M059J (cell line): ENCODE data around the gene TRERF1. TPM values are rescaled to one million over a fixed set of nuclear protein-coding genes. Genes with fewer than 3 reads are reported as not detected.

Experiments
- DNase-seq: peaks from one replicate; pipeline ENCODE4 v3.0.0-alpha.2; 2012; ENCODE audit warnings: low read depth
- total RNA-seq: library from RNA; depleted of rRNA; stranded (reverse); fragments of >200 nt; shearing (Covaris generic); gene quantifications from 2 replicates; pipeline ENCODE4 v1.2.3, GENCODE V29; 2014

The TRERF1 gene
- total RNA-seq, 1 experiment from 2014 or later: 8.5 TPM

DNA sequence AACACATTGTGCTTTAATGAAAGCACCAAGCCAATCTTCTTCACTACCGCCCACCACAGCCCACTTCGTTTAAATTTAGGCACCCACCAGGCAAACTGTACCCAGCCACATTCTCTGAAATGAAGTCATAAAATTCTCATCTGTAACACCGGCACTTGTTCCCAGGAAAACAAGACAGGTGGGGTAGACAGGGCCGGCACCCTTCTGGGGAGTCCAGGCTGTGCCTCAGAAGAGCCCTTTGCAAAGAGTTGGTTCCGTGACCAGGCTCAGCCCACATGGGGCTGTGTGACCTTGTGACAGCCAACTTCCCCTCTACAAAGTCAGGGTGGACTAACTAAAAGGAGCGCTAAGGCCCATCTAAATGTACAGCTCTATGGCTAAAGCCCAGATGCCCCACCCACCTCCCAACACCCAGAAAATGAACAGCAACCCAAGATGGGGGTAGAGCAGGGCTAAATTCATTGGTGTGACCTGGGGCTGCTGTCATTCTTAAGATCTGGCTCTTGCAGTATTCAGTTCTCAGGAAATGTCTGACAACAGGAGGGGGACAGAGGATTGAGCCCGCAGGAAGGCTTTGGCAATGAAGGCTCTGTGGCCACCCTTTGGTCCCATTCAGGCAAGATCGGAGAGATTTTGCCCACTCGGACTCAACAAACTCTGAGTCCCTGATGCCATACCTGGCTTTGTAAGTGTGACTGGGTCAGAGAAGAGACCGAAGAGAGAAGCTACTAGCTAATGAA is 56.7 kb downstream of the TRERF1 start:
- no peak for DNase-seq

DNA sequence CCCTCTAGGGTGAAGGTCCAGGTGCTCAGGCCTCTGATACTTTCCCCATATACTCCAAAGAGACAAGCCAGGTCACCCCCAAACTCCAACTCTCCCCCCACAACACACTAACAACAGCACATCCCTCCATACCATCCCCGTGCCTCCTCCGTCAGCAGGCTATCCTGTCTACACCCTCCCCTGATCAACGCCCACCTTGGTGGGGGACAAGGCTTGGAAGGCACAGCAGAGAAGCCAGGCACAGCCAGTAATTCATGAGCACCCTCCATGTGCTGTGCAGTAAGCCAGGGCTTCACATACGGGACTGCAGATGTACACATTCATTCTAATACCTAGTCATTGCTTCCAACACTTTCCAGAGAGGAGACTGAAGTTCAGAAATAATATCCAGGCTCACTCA is 57.6 kb downstream of the TRERF1 start:
- DNase-seq: no peak

DNA sequence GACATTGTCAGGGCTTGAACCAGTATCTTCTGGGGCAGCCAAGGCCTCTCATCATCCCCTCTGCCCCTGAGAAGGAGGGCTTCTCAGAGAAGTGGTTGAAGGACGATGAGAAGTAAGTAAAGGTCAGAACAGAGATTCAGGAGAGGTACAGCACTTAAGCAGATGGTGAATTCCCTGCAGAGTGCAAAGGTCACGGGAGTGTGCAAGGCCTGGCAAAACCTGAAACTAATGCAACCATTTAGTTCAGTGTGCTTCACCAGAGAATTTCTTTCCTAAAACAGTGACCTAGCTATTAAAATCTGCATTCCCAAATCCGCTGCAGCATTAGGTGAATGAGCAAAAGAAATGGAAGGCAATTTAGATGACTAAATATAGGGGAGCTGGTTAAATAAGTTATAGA is 58.4 kb downstream of the TRERF1 start:
- no peak for DNase-seq

DNA sequence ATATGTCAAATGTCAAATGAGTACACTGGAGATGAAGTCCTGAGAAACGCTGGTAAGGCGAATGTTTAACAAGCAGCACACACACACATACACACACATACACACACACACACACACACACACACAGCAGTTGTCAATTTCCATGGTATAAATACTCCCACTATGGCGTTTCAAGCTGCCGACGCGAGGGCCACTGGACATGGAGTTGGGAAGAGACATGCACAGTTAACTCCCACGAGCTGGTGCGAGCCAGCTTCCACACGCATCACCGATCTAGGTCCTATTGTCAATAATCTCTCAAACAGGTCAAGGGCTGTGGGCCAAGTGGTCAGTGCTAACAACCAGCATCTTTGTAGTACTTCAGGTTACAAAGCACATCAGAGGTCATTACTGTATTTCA is 58.9 kb downstream of the TRERF1 start:
- DNase-seq: no peak

DNA sequence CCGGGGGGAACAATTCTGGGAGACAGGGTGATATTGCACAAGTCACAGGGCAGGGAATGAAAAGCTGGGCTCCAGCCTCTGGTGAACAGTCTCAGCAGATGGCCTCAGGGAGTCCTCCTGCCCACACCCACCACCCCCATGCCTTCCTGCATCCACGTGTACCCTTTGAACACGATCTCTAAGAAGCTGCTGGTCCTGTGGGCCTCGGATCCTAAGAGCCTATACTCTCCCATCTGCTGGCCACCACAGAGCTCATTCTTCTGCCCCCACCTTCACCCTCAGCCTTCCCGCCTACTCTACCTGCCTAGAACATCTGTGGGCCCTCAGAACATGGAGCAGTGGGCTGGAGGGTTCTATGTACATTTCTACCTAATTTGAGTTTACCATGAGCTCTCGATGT is 60.3 kb downstream of the TRERF1 start:
- DNase-seq: no peak

DNA sequence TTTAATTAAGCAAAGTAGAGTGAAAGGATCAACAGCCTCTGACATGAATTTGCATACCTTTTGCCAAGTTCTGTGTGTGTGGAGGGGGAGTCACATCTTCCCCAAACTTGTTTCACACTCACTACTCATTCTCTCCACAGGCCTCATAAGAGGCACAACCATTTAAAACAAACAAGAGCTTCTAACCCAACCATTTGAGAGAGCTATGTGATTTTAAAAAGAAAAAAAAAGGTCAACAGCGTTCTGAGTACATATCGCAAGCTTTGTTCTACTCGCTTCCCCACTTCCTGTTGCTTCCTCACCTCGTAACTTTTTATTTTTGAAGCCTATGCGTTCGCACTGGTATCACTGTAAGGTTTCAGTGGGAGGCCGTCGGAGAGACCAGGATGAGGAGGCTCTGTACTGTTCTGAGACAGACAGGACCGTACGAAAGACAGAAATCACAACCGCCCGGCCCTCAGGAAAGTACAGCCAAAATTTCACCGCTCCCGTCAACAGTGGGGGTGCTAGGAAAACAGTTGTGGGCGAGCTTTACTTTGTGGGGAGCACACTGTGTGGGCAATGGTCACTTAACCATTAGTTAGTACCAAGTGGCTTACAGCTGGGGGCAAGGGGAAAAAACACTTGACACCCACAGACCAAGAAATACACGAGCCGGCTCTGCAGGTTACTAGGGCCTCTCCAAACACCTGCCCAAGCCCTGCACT is 61.3 kb downstream of the TRERF1 start:
- no peak for DNase-seq

DNA sequence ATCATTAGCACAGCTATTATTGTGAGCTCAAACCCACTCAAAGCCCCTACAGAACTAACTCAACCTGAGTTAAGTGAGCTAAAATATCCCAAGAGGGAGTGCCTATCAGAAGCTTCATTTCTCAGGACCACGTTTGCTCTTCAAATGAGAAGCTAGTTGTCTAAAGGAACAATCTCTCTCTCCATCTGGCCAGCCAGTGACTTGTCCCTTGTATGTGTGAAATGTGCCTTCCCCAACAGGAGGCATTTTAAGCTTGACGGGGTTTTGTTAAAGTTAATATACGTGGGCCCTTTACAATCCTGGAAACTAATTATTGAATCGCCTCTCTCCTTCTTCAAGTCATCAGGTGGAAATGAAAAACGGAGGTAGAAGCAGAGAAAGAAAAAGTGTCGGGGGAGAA is 62.0 kb downstream of the TRERF1 start:
- no peak for DNase-seq

DNA sequence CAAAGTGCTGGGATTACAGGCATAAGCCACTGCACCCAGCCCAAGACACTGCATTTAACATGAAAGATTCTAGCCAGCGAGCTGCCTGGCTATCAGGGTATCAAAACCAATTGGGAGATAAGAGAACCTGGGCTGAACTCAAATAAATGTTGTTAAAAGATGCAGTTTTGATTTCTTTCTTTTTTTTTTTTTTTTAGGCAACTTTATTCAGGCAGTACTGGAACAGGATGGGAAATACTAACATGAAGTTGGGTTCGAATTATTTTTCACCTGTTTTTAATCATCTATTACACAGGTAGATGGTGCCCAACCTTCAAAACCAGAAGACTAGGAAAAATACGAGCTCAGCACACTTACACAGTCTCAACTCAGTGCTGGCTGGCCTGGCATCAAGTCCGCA is 63.7 kb downstream of the TRERF1 start:
- no peak for DNase-seq

DNA sequence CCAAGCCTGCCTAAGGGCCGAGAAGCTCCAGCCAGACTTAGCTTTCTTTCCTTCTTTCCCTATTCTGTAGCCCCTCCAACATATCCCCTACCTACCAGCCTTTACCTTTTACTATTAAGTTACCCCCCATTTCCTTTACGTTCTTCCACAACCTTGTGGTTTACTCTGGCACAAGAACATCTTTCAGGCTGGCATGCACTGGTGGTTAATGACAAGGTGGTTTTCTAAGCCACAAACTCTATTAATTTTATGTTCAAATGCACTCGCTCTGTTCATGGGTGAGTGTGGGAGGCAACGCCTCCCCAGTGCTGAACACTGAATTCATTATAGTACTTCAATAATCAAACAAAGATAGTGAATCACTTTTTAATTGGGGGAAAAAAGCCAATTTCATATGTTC is 64.4 kb downstream of the TRERF1 start:
- peak; percentile 57 for DNase-seq

DNA sequence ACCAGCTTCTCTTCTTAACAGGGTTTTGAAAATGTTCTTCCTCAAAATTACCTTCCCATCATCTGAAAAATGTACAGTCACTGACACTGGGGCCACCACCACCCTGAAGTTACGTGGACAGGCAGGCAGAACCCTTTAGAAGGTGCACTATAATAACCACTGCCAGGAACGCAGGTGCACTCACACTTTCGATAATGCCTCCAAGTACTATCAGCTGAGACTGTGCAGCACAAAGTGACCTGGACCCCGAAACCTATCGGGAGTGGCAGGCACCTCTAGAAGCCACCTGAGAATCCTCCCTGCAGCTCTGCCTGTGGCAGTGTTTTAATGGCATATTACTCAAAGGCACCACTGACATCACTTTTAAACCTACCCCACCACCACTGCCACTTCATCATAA is 66.4 kb downstream of the TRERF1 start:
- no peak for DNase-seq

DNA sequence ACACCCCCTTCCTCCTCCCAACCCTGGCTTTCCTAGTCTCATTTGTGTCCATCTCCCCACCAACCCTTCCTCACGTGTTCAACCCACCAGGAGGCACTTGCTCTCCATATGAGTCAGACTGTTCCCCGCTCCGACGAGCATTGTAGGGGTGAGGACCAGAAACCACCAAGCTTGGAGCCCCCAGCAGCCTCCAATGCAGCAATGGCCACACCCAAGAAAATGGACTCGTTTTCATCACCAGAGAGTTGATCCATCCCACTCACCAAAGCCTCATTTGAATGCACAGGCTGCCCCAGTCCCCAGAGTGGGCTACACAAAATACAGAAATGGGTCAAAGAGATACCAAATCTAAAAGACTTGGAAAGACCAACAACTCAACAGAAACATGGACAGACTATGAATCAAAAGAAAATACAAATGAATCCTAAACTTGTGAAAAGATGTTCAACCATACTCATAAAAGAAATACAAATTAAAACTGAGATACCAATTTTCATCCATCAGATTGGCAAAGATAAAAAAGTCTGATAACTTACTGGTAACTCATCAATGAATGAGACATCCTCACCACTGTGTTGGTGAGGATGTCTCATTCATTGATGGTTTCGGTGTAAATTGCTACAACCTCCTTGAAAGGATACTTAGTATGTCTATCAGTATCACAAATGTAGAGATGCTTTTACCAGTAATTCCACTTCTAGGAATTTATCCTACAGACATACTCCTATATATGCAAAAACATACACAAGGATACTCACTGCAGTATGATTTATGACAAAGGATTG is 68.1 kb downstream of the TRERF1 start:
- DNase-seq: no peak

DNA sequence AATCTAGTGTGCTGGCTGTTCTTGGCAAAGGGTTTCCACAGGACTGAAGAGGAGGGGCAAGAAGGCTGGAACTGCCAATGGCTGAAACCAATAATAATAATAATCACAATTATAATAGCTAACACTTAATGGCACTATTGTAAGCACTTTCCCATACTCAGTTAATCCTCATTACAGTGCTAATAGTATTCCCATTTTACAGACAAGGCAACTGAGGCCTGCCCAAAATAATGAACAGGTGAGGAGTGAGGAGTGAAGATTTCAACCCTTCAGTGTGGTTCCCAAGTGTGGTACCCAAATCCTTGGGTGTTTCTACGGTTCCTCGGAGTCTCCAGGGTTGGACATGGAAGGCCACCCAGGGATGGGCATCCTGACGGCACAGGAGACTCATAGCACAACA is 69.9 kb downstream of the TRERF1 start:
- DNase-seq: no peak

DNA sequence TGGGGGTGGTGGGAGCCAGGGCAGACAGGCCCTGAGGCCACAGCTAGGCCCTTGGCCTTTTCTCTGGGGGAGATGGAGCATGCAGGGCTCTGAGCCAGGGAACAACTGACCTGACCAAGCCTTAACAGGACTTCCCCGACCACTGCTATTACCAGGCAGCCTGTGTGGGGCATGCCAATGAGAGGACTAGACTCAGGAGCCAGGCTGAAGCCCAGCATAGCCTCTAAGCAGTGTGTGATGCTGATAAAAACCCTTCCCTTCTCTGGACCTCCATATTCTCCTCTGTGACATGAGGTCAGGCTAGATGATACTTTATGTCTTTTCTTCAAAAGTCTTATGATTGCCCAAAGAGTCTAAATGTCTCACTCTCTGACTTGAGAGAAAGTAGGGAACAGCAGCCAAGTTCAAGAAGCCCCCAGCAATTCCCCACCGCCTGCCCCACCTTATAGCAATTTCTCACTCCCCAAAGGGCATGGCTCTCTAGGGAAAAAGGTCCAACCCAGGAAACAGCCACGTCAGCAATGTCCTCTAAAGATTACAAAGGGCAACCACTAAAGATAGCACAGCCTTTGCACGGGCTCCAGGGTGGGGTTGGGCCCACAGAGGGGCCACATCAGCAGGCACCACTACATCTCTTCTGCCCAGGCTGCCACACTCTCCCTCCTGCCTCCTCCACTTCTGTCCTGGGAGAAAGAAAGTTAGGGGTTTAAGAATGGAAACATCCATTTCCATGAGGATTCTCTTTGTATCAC is 71.3 kb downstream of the TRERF1 start:
- DNase-seq: no peak

DNA sequence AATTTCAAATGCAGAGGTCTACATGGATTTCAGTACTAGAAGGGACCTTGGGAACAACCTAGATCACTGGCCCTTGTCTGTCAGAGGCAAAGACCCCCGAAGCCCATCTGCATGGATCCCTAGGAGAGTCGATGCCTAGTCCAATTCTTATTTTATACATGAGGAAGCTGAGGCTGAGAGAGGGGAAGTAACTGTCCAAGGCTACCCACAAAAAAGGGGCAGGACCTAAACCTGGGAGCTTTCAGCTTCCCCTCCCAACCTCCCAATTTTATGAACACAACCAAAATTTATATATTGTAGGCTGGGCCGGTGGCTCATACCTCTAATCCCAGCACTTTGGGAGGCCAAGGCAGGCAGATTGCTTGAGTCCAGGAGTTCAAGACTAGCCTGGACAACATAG is 73.2 kb downstream of the TRERF1 start:
- DNase-seq: no peak

DNA sequence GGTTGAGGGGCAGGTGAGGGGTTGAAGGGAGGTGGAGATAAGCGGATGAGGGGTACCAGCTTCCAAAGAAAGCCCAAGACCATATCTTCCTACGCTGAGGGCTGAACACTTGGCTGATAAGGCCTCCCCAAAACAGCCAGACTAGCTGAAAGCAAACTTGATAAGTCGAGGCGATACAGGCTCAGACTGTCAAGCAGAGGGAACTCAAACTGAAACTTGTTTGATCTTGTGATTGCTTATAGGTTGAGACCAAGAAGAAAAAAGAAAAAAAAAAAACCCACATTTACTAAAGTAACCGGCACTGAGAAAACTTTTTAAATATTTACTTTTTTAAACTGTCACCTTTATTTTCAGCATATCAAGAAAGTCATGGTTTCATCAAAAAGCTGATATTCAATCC is 73.6 kb downstream of the TRERF1 start:
- DNase-seq: no peak

DNA sequence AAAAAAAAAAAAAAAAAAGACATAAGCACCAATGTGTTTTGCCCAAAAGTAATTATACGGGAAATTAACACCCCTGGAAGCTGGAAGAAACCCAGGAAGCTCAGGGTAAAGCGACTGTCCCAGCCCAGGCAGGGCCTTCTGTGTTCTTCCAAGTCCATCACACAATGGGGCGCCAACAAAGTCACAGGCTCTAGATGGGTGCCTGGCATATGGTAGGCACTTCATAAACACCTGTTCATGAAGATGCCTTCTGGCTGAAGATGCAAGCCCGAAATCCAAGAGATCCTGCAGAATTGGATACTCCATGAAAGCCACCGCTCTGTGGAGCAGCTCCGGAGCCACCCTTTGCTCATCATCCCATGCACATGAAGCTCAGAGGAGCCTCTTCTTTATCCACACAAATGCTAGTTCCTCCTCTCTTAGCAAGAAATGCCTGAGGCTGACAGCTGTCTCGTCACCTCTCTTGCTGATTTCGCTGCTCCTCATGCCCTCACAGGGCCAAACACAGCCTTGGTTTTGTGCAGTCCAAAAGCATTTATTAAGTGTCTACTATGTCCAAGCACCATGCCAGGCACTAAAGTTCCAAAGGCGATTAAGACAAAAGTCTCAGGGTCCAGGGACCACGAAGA is 76.6 kb downstream of the TRERF1 start:
- DNase-seq: no peak

DNA sequence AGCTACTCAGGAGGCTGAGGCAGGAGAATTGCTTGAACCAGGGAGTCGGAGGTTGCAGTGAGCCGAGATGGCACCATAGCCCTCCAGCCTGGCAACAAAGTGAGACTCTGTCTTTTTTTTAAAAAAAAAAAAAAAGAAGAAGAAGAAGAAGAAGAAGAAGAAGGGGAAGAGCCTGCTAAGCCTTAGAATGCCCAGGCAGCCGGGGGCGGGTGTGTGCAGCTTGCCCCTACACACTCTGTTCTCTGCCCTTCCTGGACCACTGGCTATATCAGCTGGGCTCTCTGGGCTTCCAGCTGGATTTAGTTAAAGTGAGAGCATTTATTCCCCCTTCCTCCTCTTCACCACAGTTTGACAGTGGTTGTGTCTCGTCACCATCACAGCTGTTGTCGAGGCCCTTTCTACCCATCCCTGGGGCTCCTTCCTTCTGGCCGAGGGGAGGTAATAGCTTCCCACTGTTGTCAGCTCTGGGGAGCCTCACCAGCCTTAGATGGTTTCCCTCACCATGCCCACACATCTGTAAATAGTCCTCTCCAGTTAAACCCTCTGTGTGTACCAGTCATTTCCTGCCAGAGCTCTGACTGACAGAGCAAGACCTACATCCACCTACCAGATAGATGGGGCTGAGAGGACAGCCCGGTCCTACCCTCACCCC is 77.6 kb downstream of the TRERF1 start:
- no peak for DNase-seq

DNA sequence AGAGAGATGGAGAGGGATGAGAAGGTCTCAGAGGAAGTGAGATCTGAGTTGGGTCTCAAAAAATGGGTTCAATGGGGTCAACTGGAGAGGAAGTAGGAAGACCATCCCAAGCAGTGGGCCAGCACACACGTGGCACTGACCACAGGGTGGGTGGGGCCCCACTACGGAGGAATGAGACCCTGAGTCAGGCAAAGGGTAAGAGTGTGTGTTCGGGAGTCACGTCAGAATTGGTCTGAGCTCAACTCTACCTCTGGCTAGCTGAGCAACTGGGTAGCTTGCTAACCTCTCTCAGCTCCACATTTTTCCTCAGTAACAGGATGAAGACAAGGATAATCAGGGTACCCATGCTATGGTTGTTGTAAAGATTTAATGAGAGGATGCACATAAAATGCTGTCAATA is 79.0 kb downstream of the TRERF1 start:
- no peak for DNase-seq

DNA sequence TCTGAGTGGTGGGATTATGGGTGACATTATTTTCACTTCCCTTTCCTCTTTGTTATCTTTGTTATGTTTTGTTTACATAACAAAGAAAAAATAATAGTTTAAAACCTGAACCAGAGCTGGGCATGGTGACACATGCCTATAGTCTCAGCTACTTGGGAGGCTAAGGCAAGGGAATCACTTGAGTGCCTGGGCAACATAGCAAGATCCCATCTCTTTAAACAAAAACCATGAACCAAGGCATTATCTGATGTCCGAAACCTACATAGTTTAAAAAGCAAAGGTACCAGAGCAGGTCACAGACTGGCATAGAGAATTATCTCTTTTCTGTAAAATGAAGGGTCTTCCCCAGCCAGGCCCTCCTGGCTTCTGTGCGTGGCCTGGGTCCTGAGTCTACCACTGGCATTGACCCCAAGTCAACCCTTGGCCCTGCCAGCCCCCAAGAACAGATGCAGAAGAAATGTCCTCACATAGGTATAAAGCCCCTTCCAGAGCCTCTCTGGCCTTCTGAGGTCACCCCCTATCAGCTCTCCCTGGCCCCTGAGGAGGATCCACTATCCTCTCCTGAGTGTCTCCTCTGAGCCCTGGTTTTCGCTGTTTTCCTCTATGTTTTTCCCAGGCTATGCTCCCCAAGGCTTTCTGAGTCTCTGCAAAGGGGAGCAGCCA is 81.3 kb downstream of the TRERF1 start:
- no peak for DNase-seq

DNA sequence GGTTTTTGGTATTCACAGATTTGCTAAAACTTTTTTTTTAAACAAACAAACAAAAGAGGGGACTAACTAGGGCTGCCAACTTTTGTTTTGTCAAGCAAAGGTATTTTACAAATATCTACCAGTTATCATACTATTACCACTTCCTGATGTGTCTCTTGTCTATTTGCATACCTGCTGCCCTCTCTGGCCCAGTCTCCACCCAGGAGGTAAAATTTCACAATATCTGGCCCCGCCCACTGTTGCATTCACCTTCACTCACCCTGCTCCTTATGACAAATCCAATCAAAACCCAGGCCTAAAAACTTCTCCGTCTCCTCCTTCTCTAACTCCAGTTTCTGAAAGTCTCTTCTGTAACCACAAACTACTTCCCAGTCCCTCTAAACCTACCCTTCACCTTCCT is 82.2 kb downstream of the TRERF1 start:
- no peak for DNase-seq

DNA sequence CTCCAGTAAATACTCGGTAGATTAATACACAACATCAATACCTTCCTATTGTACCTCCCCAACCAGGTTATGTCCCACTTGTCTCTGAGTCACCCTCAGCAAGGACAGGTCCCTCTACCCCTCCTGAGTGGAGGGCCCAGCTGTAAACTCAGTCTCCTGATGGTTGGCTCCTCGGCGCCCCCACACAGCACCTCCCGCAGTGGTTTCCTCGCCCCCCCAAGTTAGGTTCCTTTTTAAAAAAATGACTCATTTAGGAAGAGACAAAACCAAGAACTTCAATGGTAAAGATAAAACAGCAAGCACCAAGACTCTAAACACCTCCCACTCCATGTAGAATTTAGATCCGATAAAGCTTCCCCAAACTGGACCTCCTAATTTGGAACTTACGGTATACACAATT is 83.5 kb downstream of the TRERF1 start:
- no peak for DNase-seq
